OCI-LY1 (cell line): ENCODE measurements around the gene ABT1.

Source experiments
- H2AFZ ChIP-seq: fragments of 200-600 bp; sonication (generic), shearing (Covaris generic); 2 replicates; pipeline ENCODE4 v1.6.0; 2014; ENCODE audit warnings: antibody characterized with exemption, mild to moderate bottlenecking, low read length
- H3F3A ChIP-seq: fragments of 200-600 bp; sonication (generic), shearing (Covaris generic); 2 replicates; pipeline ENCODE4 v1.6.0; 2014; ENCODE audit warnings: mild to moderate bottlenecking, antibody characterized with exemption, low read length, moderate library complexity; ENCODE audit not compliant: insufficient read depth
- H3K27ac ChIP-seq: fragments of 200-600 bp; sonication (generic); 2 replicates; pipeline ENCODE4 v1.5.1; 2014; ENCODE audit warnings: low read length, mixed run types, mild to moderate bottlenecking, low read depth; ENCODE audit not compliant: poor library complexity, severe bottlenecking
- H3K27me3 ChIP-seq: fragments of 200-600 bp; sonication (generic); 2 replicates; pipeline ENCODE4 v1.6.0; 2014; ENCODE audit warnings: antibody characterized with exemption, mild to moderate bottlenecking, low read length, moderate library complexity; ENCODE audit not compliant: insufficient read depth
- H3K36me3 ChIP-seq: fragments of 200-600 bp; sonication (generic); 2 replicates; pipeline ENCODE4 v1.6.1; 2014; ENCODE audit warnings: mild to moderate bottlenecking, antibody characterized with exemption, low read length, moderate library complexity, mixed read lengths; ENCODE audit not compliant: insufficient read depth
- H3K4me1 ChIP-seq: fragments of 200-600 bp; sonication (generic); 2 replicates; pipeline ENCODE4 v1.5.1; 2014; ENCODE audit warnings: mild to moderate bottlenecking, low read length, moderate library complexity; ENCODE audit not compliant: insufficient read depth, severe bottlenecking
- H3K4me2 ChIP-seq: fragments of 200-600 bp; sonication (generic), shearing (Covaris generic); 2 replicates; pipeline ENCODE4 v1.6.1; 2014; ENCODE audit warnings: low read length
- H3K4me3 ChIP-seq: fragments of 200-600 bp; sonication (generic); 2 replicates; pipeline ENCODE4 v1.5.1; 2014; ENCODE audit warnings: low read length, low read depth, mild to moderate bottlenecking, mixed read lengths; ENCODE audit not compliant: poor library complexity, severe bottlenecking
- H3K79me2 ChIP-seq: fragments of 200-600 bp; shearing (Covaris generic); 2 replicates; pipeline ENCODE4 v1.6.1; 2016; ENCODE audit warnings: mixed run types, low read length, mixed read lengths; ENCODE audit not compliant: insufficient read depth
- H3K9ac ChIP-seq: fragments of 200-600 bp; sonication (generic), shearing (Covaris generic); 2 replicates; pipeline ENCODE4 v1.6.1; 2014; ENCODE audit warnings: mild to moderate bottlenecking, low read length, mixed read lengths
- H3K9me2 ChIP-seq: fragments of 200-600 bp; sonication (generic), shearing (Covaris generic); 2 replicates; pipeline ENCODE4 v1.6.1; 2014; ENCODE audit warnings: low read depth, mild to moderate bottlenecking, low read length, mixed read lengths
- H3K9me3 ChIP-seq: fragments of 200-600 bp; shearing (Covaris generic); 2 replicates; pipeline ENCODE4 v1.6.1; 2014; ENCODE audit warnings: low read length, mixed read lengths
- H4K20me1 ChIP-seq: fragments of 200-600 bp; sonication (generic), shearing (Covaris generic); 2 replicates; pipeline ENCODE4 v1.6.0; 2016; ENCODE audit warnings: mild to moderate bottlenecking, low read length; ENCODE audit not compliant: insufficient read depth
- EZH2 ChIP-seq: fragments of 200-600 bp; sonication (generic), shearing (Covaris generic); IDR thresholded peaks from 2 replicates; pipeline ENCODE4 v1.8.0; 2017; ENCODE audit warnings: borderline replicate concordance, mixed run types, mild to moderate bottlenecking, antibody characterized with exemption, low read length, moderate library complexity, mixed read lengths
- TF ChIP-seq, protein P1 (sequence below): fragments of 200-600 bp; sonication (generic), shearing (Covaris generic); IDR thresholded peaks from 2 replicates; pipeline ENCODE4 v1.5.1; 2017; ENCODE audit warnings: mild to moderate bottlenecking, antibody characterized with exemption, low read length, moderate library complexity, mixed read lengths

The ABT1 gene

DNA sequence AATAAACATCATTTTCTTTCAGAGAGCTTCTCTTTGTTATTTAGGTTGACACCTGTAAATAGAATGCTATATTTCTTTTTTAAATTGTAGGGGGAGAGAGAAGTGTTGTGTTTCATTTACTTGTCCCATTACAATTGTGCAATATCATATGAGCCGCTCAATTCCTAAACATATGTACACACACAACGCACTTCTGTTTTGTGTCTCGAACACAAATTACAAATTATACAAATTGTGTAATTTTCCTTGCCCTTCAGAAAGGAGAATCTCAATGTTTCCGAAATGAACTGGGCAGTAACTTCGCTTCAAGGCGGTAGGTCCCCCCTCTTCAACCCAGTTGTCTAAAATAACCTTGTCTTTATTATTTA is 2.6 kb upstream of the ABT1 start:
- Histone ChIP-seq H4K20me1 (no peaks in the 10 kb centered on the region), H3K4me1 (peaks cover 19% of the 10 kb centered on the region), H3K27ac (no peak overlapping the region), H3K4me3 (no peak overlapping the region), H3K36me3 (peaks cover 11% of the 10 kb centered on the region), H2AFZ (no peak overlapping the region), H3K27me3 (no peaks in the 10 kb centered on the region), H3F3A (no peaks in the 10 kb centered on the region), H3K9me2 (no peaks in the 10 kb centered on the region; the same call in 1 of the 2 replicates), H3K9ac (no peak overlapping the region), H3K4me2 (no peak overlapping the region), H3K9me3 (no peaks in the 10 kb centered on the region), H3K79me2 (peaks cover 13% of the 10 kb centered on the region)
- TF ChIP-seq, protein P1, sequence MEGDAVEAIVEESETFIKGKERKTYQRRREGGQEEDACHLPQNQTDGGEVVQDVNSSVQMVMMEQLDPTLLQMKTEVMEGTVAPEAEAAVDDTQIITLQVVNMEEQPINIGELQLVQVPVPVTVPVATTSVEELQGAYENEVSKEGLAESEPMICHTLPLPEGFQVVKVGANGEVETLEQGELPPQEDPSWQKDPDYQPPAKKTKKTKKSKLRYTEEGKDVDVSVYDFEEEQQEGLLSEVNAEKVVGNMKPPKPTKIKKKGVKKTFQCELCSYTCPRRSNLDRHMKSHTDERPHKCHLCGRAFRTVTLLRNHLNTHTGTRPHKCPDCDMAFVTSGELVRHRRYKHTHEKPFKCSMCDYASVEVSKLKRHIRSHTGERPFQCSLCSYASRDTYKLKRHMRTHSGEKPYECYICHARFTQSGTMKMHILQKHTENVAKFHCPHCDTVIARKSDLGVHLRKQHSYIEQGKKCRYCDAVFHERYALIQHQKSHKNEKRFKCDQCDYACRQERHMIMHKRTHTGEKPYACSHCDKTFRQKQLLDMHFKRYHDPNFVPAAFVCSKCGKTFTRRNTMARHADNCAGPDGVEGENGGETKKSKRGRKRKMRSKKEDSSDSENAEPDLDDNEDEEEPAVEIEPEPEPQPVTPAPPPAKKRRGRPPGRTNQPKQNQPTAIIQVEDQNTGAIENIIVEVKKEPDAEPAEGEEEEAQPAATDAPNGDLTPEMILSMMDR: no peak

DNA sequence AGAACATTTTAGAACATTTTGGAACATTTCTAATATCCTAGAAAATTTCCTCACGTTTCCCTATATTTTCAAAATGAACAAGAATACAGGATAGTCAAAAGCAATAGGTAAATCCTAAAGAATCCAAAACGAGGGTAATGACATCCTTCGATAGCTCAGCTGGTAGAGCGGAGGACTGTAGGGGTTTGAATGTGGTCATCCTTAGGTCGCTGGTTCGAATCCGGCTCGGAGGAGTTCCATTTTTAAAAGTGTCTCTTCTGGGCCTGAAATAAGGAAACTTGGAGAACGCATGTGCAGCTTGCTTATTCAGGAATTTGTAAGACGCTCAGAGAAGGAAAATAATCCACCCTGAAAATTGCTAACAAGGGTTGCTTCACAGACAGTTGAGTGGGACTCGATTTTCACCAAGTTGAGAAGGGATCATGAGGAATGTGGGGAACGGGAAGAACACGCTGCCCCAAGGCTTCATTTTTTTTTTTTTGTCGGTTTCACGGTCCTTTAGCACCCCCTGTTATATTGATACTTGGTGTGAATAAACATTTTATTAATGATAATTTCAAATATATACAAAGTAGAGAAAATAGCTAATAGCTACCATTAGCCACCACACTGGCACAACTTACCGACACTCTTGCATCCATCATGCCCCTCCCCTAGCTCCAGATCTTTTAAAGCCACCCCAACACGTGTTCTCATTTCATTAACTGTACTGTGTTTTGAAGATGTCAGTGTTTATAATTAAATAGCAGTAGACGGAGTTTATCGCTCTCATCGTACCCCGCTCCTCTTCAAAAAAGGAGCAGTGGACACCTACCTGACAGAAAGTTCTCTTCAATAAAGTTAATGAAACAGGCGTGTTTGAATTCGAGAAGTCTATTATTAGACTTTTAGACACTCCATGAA is 1.8 kb upstream of the ABT1 start:
- H3K27ac ChIP-seq: no peak overlapping the region
- TF ChIP-seq, protein P1: no peak
- no peak for TF ChIP-seq EZH2
- peak overlapping the region; percentile 89; the same call in 1 of the 2 replicates for H3K9ac ChIP-seq

DNA sequence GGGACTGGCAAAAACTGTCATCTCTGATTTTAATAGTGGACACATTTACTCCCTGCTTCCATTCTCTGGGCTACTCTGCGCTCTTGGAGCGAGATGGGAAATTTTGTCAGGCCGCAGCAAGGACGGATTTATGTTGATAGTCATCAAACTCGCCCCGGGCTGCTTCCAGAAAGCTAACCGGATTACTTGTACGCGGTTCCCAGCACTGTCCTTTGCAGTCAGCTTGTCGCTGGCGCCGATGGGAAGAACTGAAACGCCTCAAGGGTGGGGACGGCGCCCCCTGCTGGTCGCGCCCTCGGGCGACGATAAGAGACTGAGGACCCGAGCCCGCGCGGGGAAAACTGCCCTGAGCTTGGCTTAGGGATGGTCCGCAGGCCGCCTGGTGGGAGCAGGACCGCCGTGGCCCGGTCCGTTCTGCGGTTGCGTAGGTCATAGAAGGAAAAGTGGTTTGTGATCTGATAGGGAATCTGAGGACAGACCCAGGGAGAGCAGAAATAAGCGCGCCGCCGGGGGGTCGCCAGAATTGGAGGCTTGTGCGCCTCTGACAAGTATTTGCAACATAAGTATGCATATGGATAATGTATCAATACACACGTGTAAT is 984 bp upstream of the ABT1 start:
- H3K79me2 ChIP-seq: peaks cover 13% of the 10 kb centered on the region
- H3K27ac ChIP-seq: no peak overlapping the region
- peaks cover 24% of the 10 kb centered on the region for H3K36me3 ChIP-seq
- H3K9me2 ChIP-seq: no peaks in the 10 kb centered on the region; the same call in 1 of the 2 replicates
- peak overlapping the region; percentile 89 for H3K9ac ChIP-seq
- H2AFZ ChIP-seq: no peak overlapping the region; the same call in 1 of the 2 replicates
- H3F3A ChIP-seq: no peaks in the 10 kb centered on the region
- H4K20me1 ChIP-seq: no peaks in the 10 kb centered on the region
- no peaks in the 10 kb centered on the region for H3K9me3 ChIP-seq
- H3K27me3 ChIP-seq: no peaks in the 10 kb centered on the region
- peaks cover 19% of the 10 kb centered on the region for H3K4me1 ChIP-seq
- H3K4me2 ChIP-seq: peak overlapping the region; percentile 90
- TF ChIP-seq, protein P1: peak; percentile 94
- no peak for TF ChIP-seq EZH2
- peak overlapping the region; percentile 87 for H3K4me3 ChIP-seq

More for the DNA sequence above, 1.8 kb upstream of the ABT1 start:
- Histone ChIP-seq H3F3A (no peaks in the 10 kb centered on the region), H3K9me2 (no peaks in the 10 kb centered on the region; the same call in 1 of the 2 replicates), H4K20me1 (no peaks in the 10 kb centered on the region), H3K4me2 (peak overlapping the region; percentile 90), H3K79me2 (peaks cover 13% of the 10 kb centered on the region), H3K4me1 (peaks cover 19% of the 10 kb centered on the region), H2AFZ (no peak overlapping the region; the same call in 1 of the 2 replicates), H3K9me3 (no peaks in the 10 kb centered on the region), H3K36me3 (peaks cover 20% of the 10 kb centered on the region), H3K27me3 (no peaks in the 10 kb centered on the region), H3K4me3 (peak overlapping the region; percentile 87)
